AG20443 (cell line): ENCODE measurements around the gene SCN1A.
"Not testable (repeated sequence)": the region's sequence is repeated elsewhere in the genome, so short reads cannot be mapped to it uniquely, and the experiment has no call there.

Source experiments
- DNase-seq: peaks from one replicate; pipeline ENCODE4 v3.0.0; 2012; ENCODE audit warnings: low spot score, mixed read lengths

SCN1A gene

GRCh38 chr2:166135152-166135848 is 7.5 kb upstream of the SCN1A start:
- DNase-seq = no peak

- DNase-seq = no peak
Observed at GRCh38 chr2:166134252-166135151, 6.7 kb upstream of the SCN1A start.

- no peak for DNase-seq
Observed at GRCh38 chr2:166133653-166134052, 5.8 kb upstream of the SCN1A start.

- no peak for DNase-seq
Observed at GRCh38 chr2:166128156-166128505, 311 bp upstream of the SCN1A start.

GRCh38 chr2:166126007-166126639 is 1.7 kb downstream of the SCN1A start:
- peak; percentile 45 for DNase-seq

GRCh38 chr2:166125557-166125956 is 2.3 kb downstream of the SCN1A start:
- DNase-seq = no peak

- DNase-seq = no peak
Observed at GRCh38 chr2:166118180-166118579, 9.6 kb downstream of the SCN1A start.

GRCh38 chr2:166117491-166117890 is 10.3 kb downstream of the SCN1A start:
- no peak for DNase-seq

- DNase-seq = no peak
Observed at GRCh38 chr2:166115589-166115988, 12.2 kb downstream of the SCN1A start.

- no peak for DNase-seq
Observed at GRCh38 chr2:166112193-166112605, 15.6 kb downstream of the SCN1A start.

GRCh38 chr2:166106431-166107015 is 21.3 kb downstream of the SCN1A start:
- no peak for DNase-seq

- no peak for DNase-seq
Observed at GRCh38 chr2:166104773-166105172, 23.0 kb downstream of the SCN1A start.

GRCh38 chr2:166104084-166104483 is 23.7 kb downstream of the SCN1A start:
- no peak for DNase-seq

GRCh38 chr2:166103277-166103676 is 24.5 kb downstream of the SCN1A start:
- not testable (repeated sequence) for DNase-seq

GRCh38 chr2:166094325-166094724 is 33.5 kb downstream of the SCN1A start:
- no peak for DNase-seq

GRCh38 chr2:166092889-166093288 is 34.9 kb downstream of the SCN1A start:
- peak; percentile 15 for DNase-seq

GRCh38 chr2:166091439-166091838 is 36.4 kb downstream of the SCN1A start:
- no peak for DNase-seq

- DNase-seq = no peak
Observed at GRCh38 chr2:166090908-166091307, 36.9 kb downstream of the SCN1A start.

- no peak for DNase-seq
Observed at GRCh38 chr2:166090346-166090745, 37.5 kb downstream of the SCN1A start.

- no peak for DNase-seq
Observed at GRCh38 chr2:166088634-166089033, 39.2 kb downstream of the SCN1A start.

GRCh38 chr2:166084301-166084700 is 43.5 kb downstream of the SCN1A start:
- no peak for DNase-seq

GRCh38 chr2:166082736-166083135 is 45.1 kb downstream of the SCN1A start:
- no peak for DNase-seq

GRCh38 chr2:166081852-166082251 is 46.0 kb downstream of the SCN1A start:
- no peak for DNase-seq
